Hematopoietic multipotent progenitor cell treated with erythropoietin and hydrocortisone succinate and interleukin-3 and kit ligand, for 15 days (in vitro differentiated cells): ENCODE data around the gene SUGCT.

Experiments used
- DNase-seq: peaks from one replicate; pipeline ENCODE4 v3.0.0-alpha.2; 2015; ENCODE audit warnings: low spot score

The SUGCT gene

DNA sequence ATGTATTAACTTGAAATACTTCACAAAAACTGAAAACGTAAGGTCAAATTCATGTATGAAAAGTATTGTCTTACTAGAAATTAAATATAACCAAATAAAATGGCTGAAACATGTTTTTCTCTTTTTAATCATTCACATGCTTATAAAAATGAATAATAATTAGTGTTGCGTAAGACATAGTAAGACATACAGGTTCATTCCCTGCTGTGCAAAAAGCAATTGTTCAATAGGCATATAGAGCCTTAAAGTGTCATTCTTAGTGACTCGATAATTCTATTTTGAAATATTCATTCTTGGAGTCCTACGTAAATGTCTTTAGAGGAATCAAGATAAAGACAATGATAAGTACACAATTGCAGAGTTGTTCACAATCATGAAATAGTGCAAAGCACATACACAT is 337.1 kb downstream of the SUGCT start:
- no peak for DNase-seq

DNA sequence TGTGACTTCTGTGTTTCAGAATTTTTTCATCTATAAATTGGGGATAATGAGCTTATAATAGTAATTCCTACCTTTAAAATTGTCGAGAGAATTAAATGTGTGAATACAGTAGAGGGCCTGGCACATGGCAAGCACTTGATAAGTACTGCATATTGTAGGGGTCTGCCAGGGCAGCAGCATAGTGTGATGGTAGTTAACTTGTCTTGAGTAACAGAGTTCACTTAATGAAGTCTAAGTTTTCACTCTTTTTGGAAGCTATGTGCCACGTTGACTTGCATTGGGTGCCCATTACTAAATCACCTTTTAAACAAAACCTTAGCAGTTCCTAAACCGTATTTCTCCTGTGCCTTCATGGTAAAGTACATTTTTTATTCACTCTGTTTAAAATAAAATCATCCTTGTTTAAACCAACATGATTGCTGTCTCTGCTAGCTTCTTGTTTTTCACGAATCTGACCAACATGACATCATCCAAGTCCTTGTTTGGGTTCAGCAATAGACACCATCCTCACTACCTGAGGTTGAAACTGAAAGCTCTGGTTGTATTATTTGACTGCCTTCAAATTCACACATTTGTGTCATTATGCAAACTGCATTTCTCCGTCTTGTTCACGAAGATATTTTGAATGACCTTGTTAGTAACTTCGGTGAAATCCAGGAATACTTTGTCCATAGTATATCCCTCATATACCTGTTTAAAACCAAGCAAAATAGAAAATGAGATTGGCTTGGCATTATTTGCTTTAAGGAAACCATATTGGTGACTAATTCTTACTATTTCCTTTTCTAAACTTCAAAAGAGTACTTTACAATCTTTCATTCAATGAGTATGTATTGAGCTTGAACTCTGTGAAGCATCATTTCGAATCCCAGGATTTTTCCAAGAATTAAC is 340.2 kb downstream of the SUGCT start:
- no peak for DNase-seq

DNA sequence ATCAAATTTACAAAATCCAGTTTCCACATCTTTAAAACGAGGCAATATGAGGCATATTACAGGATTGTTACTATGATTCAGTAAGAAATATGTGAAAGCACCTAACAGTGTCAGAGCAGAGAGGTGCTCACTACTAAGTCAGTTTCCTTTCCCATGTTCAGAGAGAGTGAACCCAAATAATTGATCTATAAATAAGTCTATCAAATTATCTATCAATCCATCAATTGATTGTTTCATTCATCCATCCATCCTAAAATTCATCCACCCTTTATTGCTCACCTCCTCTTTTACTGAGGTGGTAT is 340.8 kb downstream of the SUGCT start:
- no peak for DNase-seq

DNA sequence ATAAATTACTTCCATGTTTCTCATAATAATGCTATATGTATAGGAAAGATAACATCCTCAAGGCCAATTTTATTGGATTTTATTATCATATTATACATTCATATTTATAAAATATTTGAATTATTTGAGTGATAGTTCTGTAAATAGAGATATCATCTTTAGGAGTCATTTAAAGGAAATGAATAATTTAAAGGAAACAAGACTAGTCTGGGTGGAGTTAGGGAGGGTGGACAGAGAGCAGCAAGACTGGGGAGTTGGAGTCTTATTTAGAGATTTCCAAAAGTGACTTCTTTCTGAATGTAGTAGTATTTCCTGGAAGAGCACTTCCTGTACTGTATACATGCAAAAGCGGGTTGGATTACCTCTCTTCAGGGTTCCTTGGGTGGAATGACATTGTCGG is 342.3 kb downstream of the SUGCT start:
- no peak for DNase-seq

DNA sequence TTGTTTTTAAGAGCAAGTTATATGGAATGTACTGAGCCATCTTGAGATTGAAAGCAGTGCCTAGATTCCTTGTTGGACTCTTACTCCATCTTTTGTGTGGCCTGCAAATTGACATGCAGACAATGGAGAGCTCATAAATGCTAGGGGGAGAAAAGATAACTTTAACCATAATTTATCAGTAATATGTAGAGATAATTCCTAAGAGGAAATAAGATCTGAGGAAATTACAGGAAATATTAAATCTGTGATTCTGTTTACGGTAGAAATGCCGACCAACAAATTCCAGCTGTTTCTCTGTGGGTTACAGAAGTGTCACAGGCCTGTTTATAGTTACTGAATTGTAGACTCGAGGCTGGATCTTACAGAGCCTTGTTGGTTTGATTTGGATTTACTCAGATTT is 348.0 kb downstream of the SUGCT start:
- no peak for DNase-seq

DNA sequence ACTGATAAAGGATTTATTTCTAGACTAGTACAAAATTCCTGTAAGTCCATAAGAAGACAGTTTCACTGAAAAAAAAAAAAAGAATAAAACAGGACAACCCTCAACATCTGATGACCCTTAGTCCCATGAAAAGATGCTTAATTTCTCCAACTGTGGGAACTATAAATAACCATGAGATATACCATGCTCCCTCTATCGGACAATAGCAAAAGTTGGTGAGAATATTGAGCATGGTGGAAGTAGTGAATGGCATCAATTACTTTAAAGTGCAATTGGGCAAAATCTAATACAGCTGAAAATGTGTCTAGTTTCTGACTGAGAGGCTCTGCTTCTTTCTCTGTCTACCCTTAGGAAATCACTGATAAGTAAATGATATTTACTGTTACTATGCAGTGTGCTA is 348.8 kb downstream of the SUGCT start:
- no peak for DNase-seq

DNA sequence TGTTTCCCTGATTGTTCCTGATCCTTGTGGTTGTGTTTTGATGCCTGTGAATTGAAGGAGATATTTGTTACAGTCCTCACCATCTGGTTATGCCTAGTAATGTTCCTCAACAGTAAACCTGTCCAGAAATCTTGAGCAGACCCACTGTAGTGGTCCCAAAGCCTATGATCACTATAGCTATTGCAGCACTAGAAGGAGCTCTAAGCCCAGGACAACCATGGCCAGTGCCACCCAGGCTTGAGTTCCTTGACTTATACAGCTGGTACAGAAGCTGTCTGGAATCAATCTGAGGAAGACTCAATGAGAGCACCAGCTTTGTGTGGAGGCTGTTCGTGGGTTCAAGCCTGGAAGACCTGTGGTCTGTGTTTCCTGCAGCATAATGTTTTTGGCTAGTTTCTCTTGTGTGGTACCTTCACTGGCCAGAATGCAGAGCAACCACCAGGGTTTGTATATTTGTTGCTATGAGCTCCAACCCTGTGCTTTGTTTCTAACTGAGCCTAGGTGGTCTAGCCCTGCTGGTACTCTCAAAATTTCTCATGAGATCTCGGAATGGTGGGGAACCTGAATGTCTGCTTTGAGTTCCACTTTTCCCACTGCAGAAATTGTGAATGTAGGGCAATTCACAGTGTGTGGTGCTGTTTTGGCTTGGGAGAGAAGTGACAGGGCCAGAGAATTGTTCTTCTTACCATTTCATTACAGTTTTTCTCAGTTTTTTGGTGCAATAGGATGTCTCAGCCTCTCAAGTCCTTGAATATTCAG is 355.2 kb downstream of the SUGCT start:
- no peak for DNase-seq

DNA sequence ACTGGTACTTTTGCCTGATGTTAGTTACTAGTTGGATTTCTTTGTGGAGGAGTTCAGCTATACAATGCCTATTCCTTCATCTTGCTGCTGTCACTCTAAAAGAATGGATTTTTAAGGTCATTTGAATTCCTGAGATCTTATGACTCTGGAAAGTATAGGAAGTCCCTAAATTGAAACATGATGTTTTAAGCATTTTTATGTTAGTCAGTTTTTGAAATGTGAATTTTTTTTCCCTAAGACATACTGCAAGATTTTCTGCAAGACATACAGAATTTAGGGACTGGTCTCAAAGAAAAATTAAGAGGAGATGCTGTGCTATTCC is 355.8 kb downstream of the SUGCT start:
- DNase-seq, result no peak

DNA sequence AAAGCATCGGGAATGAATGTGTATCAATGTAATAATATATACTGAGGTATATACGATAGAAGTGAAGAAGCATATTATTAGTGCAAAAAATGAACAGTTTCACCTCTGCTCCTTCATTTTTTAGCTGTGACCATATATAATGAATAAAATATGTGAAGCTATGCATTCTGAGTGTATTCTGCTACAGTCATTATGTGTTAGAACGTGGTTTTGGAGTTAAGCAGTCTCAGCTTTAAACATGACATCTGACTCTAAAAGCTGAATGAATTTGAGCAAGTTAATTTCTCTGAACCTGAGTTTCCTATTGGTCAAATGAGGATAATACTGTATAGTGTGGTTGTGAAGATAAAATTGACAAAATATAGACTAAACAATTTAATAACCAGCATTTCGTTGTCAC is 358.1 kb downstream of the SUGCT start:
- no peak for DNase-seq

DNA sequence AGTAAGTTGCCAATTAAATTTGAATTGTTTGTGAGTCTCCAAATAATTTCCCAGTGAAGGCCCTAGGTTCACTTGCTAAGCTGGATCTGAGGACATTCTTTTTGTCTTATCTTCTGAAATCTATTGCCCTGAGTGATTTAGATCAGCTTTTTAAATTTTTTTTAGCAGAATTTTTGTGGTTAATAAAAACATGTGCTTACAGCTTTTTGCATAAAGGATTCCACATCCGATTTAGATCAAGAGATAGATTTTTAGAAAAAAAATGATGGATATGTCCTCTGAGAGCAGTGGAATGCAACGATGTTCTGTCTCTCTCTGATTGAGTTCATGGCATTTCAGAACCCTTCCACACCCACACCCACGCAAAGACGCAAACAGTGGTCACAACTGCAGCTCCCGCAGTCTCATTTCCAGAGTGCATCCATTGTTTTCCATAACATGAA is 358.8 kb downstream of the SUGCT start:
- no peak for DNase-seq

DNA sequence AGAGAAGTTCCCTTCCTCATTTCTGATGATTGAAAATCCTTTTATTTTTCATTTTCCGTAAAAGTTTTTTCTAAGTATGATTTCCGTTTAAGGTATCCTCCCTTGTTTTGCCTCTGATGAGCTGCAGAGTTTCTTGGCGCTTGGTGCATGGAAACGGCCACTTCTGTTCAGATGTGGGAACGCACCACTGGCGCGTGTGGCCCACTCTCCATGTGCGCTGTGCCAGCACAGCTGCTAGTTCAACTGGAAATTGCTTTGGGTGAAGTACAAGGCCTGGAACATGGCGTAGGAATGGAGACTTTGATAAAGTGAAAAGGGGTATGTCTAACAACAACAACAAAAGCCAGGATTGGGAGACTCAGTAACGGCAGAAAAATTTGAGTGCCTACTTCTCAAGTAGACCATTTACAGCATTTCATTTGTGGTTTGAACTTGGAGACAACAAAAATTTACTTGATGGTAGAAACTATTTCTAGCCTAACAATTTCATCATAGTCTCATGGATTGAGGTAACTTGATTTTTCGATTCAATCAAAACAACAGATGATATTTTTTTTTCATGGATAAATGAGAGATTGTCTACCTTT is 364.2 kb downstream of the SUGCT start:
- DNase-seq, result no peak

DNA sequence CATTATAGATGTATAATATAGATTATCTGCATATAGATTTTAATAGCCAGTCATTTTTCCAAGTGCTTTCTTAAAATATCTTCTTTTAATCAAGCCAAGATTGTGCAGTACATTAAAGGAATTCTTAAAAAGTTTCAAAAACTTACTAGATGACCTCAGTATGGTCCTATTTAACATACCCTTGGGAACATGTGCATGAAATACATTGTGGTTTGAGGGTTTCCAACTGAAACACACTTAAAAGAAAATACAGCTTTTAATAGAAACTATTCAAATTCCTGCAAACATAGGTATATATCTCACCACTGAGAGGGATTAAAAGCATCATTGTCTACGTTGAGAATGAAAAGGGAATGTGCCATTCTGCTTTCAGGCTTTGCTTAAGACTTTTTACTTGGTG is 364.9 kb downstream of the SUGCT start:
- DNase-seq, result no peak

DNA sequence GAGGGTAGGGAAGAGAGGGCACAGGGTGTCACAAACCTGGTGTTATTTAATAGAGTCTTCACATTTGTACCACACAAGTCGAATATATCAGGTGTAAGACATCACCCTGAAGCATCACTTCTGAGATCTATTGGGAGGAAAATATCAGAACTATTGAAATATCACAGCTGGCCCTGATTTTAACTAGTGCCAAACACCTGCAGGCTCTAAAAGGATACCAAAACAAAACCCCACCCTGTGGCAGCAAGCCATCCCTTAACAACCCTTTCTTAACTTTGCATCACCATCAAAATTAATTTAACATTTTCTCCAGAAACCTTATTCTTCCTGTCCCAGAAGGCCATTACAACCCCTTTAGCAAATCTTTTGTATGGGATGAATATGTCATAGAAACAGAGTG is 365.4 kb downstream of the SUGCT start:
- no peak for DNase-seq

DNA sequence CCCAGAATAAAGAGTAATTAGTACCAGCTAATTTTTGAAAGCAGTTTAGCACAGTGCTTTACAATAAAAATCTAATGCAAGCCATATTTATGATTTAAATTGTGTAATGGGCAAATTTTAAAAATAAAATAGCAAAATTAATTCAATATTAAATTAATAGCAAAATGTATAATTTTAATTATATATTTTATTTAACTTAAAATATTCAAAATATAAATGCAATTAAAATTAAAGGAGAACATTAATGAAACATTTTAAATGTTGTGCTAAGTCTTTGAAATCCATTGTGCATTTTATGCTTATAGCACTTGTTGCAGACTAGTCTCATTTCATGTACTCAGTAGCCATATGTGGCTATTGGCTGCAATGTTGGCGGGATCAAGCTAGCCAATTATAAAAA is 367.6 kb downstream of the SUGCT start:
- no peak for DNase-seq

DNA sequence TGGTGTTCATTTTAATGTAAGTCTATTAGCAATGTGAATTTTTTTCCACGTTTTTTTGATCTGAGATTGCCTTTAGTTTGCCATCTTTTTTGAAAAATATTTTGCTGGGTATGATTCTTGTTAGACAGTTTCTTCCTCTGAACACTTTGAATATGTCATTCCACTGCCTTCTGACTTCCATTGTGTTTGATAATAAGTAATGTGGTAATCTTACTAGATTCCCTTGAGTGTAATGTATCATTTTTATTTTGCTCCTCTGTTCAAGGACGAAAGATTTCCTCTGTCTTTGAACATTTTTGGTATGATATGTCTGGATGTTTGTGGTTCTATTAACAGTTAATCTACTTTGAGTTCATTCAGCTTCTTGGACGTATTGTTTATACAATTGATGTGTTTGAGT is 371.4 kb downstream of the SUGCT start:
- no peak for DNase-seq

DNA sequence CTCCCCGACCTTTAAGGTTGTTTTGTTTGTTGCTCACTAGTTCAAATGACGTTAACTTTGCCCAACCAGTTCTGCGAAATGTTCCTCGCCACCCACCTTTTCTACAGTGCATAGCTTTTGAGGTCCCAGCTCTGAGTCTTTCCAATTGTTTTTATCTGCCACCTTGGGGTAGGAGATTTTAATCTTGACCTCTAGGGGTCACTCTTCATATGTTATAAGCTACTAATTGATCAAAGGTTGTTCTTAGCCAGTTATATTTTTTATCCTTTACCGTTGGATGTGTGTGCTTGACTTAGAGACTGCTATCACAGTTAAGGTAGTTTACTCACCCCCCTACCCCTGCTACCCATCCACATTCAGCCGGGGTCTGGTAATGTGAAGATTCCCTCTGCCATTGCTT is 372.4 kb downstream of the SUGCT start:
- no peak for DNase-seq

DNA sequence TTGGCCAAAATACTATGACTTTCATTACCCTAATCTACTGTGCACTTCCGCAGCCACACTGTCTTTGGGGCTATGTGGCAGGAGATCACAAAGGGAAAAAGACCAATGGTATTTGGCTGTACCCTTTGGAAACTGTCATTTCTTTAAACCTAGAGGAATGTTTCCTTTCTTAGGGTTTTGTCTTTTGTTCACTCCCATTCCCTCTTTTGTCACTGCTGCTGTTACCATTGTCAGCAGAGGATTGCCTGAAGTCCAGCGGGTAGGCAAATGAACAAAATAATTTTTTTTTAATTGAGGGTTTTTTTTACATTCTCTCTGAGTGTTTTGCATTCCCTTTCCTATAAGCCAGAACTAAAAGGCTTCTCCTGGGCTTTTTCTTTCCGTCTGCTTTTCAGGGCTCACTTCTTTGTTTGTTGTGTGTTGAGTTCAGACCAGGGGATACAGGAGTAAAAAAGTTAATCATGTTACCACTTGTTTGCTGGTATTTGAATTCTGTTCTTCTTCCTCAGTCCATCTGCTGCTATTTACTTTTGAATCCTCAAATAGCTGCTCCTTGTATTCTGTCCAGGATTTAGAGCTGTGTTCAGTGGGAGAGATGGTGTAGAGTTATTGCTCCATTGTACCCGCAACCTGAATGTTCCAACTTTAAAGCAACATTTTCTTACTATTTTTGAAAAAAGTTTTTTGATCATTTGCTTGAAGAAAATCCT is 374.6 kb downstream of the SUGCT start:
- no peak for DNase-seq

DNA sequence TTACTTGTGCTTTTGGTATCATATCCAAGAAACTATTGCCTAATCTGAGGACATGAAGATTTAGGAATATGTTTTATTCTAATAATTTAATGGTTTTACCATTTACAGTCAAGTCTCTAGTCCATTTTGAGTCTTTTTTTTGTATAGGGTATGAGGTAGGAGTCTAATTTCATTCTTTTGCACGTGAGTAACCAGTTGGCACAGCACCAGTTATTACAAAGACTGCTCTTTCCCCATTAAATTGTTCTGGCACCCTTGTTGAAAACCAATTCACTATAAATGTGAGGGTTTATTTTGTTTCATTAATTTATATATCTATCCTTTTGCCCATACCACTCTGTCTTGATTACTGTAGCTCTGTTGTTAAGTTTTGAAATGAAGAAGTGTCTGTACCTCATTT is 381.6 kb downstream of the SUGCT start:
- no peak for DNase-seq

DNA sequence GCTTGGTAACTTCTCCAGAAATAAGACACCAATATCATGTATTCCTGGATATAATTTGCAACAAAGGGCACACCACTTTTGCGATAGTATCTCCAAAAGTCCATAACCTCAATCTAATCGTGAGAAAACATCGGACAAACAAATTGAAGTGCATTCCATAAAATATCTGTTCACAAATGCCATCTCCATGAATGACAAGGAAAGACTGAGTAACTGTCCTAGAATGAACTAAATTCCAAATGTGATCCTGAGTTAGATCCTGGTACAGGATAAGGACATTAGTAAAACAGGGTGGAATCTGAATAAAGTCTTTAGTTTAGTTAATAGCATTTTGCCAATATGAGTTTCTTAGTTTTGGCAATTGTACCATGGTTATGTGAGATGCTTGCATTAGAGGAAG is 384.2 kb downstream of the SUGCT start:
- no peak for DNase-seq

DNA sequence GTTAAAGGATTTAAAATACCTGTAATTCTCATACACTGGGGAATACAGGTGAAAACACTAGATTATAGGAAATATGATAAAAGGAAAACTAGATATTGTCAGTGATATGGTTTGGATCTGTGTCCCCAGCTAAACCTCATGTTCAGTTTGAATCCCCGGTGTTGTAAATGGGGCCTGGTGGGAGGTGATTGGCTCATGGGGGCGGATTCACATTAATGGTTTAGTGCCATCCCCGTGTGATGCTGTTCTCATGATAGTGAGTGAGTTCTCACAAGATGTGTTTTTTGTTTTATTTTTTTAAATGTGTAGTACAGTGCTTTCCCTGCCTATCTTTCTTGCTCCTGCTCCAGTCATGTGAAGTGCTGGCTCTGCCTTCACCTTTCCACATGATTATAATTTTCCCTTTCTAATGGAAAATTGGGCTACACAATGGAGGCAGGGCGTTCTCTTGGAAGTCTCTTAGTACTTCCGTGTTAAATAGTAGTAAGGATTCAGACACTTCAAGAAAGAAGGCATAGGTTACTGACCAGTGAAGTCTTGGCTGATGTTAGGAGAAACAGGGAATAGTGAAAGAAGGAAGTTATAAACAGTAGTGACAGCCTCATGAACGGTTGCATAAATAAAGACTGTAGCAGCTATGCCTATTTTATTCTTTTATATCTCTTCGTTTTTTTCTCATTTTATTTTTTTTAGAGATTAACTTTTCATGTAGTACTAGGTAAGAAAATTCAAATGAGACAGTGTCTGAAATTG is 386.4 kb downstream of the SUGCT start:
- no peak for DNase-seq

DNA sequence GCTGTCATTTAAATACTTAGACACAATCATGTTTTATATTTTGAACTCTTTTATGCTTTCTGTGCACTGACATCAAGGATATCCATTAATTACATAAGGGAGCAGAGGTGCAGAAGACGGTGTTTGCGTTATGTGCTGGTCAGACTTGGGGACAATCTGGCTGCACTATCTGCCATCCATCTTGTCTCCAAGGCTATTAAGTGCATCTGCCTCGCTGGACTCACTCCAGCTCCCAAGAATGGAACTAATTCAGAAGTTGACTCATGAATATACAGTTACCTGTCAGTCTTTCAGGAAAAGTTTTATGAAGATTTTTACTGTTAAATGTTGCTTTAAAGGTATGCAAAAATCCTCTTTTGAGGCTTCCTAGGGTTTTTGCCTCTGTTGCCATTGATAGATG is 391.0 kb downstream of the SUGCT start:
- no peak for DNase-seq
